Frontal cortex (tissue), 4 donors: Measurements from ENCODE around the gene CHST8. TPM values are rescaled to one million over a fixed set of nuclear protein-coding genes. Genes with fewer than 3 reads are reported as not detected.

Experiments used
- DNase-seq, 2 donors: peaks; one replicate each; pipeline ENCODE4 v3.0.0; 2012; ENCODE audit warnings: low spot score in 2 of 2
- FAIRE-seq: peaks from 2 replicates; lab custom pipeline; 2012; peaks lifted over from hg19 to GRCh38; lab: Jason Lieb, UNC
- total RNA-seq: library from RNA; depleted of rRNA; stranded (reverse); fragments of >200 nt; gene quantifications from one replicate; pipeline ENCODE4 v1.2.3, GENCODE V29; 2014
- donor health status: control.
- donor health status: control.
- donor health status: control.

CHST8 gene
- total RNA-seq, 1 donor from 2014 or later = 5.3 TPM

DNA sequence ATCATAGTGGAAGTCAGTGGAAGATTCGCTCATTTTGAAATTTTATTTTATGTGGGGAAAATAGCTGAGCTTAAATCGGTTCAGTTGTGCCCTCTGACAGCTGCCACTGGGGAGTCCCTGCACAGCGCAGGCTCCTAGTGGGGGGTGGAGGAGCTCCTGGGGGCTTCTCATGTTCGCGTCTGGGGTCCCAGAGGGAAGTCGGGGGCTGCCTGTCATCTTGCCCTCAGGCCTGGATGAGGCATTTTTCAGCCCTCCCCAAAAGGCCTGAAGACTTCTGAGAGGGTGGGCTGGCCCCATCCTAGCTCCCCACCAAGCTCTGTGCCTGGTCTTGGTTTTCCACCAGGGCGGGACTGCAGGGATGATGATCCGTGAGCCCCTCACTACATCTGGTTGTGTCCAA is 82.1 kb downstream of the CHST8 start:
- FAIRE-seq (no peak), DNase-seq (no peak)

DNA sequence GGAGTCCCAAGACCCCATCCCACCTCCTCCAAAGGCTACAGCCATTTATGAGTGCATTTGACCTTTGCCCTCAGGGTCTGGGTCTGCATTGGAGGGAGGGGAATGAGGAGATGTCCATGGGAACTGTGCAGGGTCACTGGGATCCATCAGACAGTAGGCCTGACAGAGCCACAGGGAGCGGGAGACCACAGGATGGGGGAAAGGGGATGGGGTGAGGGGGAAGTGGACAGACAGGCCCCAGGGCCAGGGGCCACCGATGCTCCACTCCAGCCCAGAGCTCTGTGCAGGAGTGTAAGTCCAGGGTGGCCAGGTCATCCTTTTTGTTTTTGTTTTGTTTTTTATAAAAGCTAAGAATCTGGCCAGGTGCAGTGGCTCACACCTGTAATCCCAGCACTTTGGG is 82.5 kb downstream of the CHST8 start:
- no peak for DNase-seq
- FAIRE-seq = no peak

DNA sequence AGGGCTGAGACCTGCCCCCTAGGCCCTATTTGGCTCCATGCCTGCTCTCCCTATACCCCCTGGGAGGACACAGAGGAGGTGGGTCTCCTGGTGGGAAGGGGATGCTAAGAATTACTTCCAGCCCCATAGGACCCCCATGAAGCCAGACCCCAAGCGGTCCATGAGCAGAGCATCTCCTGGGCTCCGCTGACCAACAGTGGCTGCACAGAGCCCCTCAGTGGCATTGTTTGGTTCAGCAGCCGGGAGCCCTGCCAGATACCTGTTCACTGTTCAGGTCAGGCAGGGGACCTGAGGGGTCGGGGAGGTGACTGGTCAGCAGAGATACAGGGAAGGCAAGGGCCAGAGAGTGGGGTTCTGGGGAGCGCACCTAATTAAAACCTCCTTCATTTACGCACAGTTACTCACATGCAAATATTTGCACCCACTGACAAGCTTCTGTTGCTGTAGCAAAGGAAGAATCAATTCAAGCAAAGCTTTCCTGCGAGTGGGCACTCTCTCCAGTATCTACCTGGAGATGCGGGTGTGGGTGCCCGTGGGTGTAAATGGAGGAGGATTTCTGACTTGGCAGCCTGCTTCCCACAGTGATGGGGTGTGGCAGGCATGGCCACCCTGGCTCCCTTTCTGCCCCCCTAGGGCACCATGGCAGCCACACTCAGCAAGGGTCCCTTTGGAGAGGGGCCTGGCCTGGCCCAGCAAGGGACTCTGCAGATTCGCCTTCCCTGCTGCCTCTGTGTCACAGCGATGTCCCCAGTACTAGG is 83.5 kb downstream of the CHST8 start:
- FAIRE-seq (no peak), DNase-seq (no peak)

DNA sequence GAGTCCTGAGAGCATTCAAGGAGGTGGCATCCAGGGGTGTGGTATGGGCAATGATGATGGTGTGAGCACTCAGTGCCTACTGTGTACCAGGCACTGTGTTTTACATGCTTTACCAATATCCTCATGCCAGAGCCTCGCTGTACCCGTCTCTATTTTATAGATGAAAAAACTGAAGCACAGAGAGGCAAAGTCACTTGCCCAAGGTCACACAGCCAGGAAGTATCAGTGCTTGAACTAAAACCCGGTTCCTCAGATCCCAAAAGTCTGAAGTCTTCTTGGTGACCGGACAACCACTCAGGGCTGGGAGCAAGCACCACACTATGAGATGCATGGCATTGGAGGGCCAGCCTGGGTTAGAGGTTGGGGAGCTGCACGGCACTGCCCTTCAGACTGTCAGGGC is 84.1 kb downstream of the CHST8 start:
- no peak for FAIRE-seq
- DNase-seq = no peak

DNA sequence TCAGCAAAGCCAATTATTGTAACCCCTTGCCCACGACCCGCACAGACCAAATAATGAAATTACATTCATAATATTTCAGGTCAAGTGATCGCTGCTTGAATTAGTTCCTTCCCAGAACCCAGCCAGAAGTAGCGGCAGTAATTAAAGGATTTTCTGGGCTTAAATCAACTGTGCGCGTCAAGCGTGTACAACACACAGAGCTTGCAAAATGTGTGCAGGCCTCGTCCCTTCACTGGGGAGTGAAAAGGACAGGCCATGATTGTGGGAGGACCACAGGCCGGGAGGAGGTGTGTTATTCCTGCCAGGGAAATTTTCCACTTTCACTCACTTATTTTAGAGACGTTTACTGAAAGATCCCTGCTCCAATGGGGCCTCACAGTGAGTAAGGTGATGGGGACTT is 84.9 kb downstream of the CHST8 start:
- FAIRE-seq (no peak), DNase-seq (no peak)

DNA sequence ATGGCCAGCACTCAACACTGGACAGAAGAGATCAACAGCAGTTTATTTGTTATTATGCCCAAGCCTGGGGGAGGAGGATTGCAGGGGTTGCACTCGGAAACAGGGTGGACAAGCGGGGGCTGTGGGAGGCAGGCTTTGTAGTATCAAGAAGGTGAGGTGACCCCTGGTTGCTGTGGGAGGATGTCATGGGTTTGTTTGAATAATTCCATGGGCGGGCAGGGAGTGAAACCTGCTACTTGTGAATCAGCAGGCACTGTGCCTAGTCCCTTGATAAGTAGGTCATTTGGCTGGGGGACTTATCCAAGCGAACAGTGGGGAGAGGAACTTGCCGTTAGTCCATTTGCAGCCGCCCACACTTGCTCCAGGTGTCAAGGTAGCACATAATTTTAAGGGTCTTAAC is 90.5 kb downstream of the CHST8 start:
- FAIRE-seq (no peak), DNase-seq (no peak)

DNA sequence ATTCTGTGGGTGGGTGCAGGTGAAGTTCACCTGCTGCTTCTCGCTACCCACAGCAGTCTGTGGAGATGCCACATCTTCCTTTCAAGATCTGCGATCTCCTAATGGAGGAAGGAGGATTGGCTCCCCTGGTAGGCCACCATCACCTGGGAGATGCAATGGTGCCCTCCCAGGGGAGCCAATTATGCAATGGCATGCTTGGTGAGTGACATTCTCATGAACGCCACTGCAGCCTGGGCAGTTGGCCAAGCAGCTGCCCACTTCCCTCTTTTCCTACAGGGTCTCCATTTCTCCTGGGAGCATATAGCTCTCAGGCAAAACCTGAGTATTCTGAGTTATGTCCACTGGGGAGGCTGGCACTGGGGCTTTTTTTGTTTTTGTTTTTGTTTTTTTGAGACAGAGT is 91.4 kb downstream of the CHST8 start:
- DNase-seq (no peak), FAIRE-seq (no peak)

DNA sequence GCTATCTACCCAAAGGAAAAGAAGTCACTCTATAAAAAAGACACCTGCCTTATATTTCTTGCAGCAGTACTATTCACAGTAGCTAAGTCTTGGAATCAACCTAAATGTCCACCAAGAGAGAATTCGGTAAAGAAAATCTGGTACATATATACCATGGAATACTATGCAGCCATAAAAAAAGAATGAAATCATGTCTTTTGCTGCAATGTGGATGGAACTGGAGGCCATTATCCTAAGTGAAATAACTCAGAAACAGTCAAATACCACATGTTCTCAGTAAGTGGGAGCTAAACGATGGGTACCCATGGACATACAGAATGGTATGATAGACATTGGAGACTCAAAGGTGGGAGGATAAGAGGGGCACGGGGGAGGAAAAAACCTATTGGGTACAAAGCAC is 92.4 kb downstream of the CHST8 start:
- FAIRE-seq (no peak), DNase-seq (no peak)

DNA sequence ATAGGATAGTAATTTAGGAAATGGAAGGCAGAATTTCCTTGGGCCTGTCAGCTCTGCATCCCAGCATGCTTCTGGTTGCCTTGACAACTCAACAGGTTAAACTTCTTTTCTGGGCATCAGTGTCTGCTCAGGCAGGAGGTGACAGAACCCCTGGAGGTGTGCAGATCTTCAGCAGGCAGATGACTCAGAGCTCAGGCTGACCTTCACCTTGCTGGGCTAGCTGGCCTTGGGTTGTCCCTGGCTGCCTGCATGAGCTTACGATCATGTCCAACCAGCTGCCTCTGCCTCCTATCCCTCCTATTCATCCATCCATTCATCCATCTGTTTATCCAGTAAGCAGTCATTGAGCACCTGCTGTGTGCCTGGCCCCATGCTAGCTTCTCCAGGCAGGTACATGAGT is 93.7 kb downstream of the CHST8 start:
- no peak for DNase-seq
- no peak for FAIRE-seq

DNA sequence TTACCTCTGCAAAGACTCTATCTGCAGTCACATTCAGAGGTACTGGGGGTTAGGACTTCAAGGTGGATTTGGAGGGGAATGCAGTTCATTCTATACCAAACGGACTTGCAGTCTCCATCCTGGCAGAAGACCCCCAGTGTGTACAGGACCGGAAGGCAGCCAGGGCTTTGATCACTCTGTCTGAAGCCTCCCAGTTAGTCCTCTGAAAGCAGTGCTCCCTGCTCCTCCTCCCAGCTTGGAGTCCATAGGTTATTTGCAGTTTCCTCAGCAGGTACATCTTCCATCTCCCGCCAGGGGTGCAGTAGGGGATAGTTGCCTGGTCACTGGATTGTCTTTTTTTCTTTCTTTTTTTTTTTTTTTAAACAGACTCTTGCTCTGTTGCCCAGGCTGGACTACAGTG is 96.1 kb downstream of the CHST8 start:
- DNase-seq = no peak
- FAIRE-seq = no peak

DNA sequence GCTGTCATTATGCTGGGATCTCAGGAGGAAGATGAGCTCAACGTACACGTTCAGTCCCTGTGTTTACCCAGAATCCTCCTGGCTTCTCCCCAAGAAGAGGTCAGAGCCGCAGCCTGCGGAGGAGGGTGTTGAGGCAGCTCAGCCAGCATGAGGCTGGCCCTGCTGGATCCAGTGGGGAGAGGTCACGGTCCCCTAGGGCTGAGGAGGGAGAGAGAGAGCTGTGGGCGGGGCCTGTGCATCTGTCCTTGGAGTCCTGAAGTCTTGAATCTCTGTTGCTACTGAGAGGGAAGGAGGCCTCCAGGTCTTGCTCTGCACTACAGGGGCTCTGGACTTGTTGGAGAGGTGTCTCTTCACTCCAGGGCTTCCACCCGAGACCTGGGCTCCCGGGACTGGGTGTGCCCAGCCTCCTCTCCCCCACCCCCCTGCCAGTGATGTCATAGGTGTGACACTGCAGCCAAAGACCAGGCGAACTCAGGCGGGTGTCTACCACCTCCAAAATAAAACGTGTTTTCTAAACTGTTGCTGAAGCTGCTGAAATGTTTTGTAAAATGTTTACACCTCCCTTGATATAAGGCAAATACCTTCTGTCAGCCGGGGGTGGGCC is 97.0 kb downstream of the CHST8 start:
- no peak for DNase-seq
- no peak for FAIRE-seq

DNA sequence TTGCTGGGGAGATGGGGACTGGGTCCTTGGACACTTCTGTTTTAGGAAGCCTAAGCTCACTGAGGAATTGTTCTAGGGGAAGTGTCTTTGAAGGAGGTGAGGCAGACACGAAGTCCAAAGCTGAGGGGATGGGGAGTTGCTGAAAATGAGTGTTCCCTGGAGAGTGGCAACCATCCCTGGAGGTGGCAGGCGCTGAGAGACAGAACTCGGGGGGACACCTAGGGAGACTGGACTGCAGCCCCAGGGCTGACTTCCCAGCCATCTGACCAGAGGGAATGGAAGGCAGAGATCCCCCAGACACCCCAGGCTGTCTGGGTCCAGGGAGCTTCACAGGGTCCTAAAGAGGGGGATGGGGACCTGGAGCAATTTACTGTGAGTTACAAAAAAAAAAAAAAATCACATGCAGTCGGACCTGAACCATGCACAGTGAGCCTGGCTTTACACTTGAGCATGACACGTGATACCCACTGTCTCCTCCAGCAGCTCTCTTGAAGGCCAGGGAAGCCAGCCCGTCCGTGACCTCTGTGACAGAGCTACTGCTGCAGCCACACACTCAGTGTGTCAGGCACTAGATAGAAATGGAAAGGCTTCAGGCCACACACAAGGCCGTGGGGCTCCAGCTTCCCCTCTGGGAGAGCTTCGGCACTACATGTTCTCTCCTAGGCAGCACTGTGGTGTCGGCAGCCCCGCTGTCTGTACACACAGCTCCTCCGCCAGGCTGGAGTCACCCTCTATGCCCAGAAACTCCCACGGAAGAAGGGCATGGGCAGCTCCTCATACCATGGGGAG is 97.8 kb downstream of the CHST8 start:
- DNase-seq (no peak), FAIRE-seq (no peak)

DNA sequence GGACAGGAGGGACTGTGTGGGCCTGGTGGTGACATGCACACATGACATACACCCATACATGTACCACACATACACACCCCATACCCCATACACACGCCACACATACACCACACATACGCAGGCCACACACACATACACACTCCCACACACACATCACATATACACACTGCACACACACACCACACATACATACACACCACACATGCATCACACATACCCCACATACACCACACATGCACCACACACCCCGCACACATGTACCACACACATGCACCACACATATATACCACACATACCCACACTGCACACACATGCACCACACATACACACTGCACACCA is 98.4 kb downstream of the CHST8 start:
- DNase-seq (no peak), FAIRE-seq (no peak)

DNA sequence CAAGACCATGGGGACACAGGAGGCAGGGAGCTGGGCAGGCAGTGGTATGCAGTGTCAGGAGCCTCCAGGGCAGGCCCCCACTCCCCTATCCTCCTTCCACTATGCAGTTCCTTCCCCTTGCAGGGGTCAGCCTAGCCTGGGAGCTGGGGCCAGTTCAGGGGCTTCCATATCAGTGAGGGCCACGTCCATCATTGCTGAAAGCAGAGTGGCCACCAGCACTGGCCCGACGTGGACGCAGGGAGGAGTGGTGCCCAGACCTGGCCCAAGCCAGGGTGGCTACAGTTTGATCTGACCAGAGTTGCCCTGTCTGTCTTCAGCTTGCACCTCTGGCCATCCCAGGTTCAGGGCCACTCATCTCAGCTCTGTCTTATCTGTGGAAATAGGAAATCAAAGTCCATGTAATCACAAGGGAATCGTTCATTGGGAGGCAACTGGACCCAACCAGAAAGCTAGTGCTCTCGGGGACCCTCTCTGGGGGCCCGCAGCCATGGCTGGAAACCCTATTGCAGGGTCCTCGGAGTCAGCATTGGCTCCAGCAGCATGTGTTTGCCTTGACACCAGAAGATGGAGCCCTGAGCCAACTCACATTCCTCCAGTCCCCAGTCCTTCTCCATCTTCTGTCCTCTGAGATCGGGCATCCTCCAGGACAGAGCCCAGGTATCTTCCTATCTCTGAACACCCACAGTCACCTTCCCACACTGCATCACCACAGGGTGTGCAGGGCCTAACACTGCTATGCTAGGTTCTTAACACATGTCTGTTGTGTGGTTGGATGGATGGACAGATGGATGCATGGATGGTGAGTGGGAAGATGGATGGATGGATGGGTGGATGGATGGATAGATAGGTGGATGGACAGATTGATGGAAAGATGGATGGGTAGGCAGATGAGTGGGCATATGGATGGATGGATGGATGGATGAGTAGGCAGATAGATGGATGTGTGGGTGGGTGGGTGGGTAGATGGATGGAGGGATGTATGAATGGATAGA is 99.2 kb downstream of the CHST8 start:
- no peak for DNase-seq
- FAIRE-seq = no peak

DNA sequence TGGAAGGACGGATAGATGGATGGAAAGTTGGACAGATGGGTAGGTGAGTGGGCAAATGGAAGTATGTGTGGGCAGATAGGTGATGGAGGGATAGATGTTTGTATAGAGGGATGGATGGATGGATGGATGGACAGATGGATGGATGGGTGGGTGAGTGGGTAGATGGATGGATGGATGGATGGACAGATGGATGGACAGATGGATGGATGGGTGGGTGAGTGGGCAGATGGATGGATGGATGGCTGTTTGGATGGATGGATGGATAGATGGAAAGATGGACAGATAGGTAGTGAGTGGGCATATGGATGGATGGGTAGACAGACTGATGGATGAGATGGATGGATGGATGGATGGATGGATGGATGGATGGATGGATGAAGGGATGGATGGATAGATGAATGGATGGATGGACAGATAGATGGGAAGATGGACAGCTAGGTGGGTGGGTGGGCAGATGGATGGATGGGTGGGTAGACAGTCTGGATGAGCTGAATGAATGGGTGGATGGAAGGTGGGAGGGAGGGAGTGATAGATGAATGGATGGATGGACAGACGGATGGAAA is 100.1 kb downstream of the CHST8 start:
- no peak for FAIRE-seq
- no peak for DNase-seq

DNA sequence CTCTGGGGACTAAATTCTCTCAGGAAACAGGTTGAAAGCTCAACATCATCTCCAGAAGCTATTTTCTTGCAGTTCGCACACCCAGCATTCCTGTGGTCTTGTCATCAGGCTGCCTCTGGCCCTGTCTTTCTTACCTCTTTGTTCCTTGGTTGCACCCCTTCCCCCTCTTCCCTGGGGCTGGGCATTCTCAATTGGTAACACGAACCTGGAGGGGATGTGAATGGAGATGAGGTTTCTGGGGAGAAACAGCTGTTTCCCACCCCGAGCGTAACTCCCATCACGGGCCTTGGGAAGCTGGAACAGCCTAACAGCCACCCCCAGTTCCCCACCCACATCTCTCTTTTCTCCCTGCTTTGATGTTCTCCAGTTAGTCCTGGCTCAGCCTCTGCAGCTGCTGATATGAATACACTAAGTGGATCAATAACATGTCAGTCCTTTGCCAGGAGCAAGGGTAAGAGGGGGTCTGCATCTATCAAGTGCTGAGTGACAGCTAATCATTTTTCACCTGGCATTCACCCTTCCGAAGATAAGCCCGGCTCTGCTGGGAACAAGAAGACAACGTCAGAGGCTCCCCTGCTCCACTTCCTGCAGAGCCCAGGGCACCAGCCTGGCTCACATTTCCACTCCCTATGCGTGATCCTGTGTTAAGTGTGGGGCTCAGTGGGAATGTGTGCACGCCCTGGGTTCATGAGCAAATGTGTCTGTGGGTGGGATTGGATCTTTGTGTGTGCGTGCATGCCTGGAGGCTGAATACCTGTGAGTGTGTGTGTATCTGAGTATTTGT is 100.9 kb downstream of the CHST8 start:
- FAIRE-seq (no peak), DNase-seq (no peak)

DNA sequence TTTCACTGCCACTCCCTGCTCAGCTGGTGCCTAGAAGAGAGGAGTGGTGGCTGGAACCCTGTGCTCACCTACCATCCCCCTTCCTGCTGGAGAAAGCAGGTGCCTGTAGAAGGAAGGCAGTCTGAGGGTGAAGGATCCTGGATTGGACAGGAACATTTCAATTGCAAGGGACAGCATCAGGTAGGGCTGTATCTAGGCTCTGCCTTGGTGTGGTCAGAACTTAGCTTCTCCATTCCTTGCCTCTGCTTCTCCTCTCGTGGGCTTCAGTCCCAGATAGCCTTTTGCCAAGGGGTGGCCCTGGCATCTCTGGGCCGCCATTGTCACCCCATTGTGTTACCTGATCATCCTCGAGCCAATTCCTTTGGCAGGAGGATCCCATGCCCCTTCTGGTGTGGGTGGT is 101.8 kb downstream of the CHST8 start:
- FAIRE-seq (no peak), DNase-seq (no peak)

DNA sequence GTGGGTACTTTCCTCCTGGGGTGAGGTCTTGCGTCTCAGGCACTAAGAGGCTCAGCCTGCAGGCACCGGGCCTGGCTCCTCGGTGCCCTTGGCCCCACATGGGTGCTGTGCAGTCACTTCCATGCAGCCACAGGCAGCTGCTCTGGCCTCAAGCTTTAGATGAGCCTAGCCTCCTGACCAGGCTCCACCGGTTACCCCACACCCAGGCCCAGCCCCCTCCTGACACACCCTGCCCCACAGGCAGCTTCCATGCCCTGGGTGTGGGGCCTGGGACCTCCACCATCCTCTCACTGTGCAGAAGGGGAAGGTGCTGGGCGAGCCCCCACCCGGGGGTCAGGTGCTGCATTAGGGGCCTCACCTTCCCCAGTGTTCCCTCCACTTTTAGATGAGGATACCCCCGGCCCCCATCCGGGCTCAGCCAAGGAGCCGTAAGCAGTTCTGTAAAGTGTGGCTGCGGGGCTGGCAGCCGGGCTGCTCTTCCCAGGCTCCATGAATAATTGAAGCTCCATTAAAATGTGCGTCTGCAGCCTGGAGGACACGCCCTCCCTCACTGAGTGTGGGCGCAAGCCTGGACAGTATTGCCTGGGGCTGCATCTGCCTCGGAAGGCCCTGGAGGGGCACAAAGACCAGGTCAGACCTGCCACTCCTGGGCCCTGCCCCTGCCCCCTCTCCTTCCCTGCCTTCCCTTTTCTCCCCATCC is 102.4 kb downstream of the CHST8 start:
- FAIRE-seq = no peak
- no peak for DNase-seq

DNA sequence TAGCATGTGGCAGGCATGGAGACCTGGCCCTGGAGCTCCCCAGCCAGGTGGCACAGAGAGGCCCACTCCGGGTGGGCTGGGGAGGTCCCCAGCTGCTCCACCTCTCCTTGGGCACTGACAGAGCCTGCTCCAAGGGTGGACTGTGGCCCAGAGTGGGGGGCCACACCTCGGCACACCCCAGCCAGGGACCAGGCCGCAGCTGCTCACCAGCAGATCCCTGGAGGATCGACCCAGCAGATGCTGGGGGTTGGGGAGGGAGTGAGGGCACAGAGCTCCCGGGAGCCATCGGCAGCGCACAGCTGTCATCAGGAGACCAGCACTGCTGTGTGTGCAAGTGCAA is 102.9 kb downstream of the CHST8 start:
- DNase-seq = no peak

More for the DNA sequence above, 102.9 kb downstream of the CHST8 start:
- FAIRE-seq = no peak
